H9 (cell line): ENCODE results near the gene ADAM17. TPM values are rescaled to one million over a fixed set of nuclear protein-coding genes. Genes with fewer than 3 reads are reported as not detected.

Experiments
- DNase-seq: peaks from one replicate; pipeline ENCODE4 v3.0.0-alpha.2; 2017
- H2AFZ ChIP-seq: one replicate; pipeline ENCODE4 v1.6.1; 2013; ENCODE audit warnings: mild to moderate bottlenecking, low read length, control low read depth, moderate library complexity
- H2AK5ac ChIP-seq: 2 replicates; pipeline ENCODE4 v1.6.1; 2013; ENCODE audit warnings: low read length, control low read depth, mixed read lengths; ENCODE audit not compliant: insufficient read length
- H2BK120ac ChIP-seq: one replicate; pipeline ENCODE4 v1.6.1; 2013; ENCODE audit warnings: low read depth, mild to moderate bottlenecking, low read length, control low read depth, inconsistent platforms; ENCODE audit not compliant: poor library complexity, severe bottlenecking
- H2BK12ac ChIP-seq: 2 replicates; pipeline ENCODE4 v1.6.1; 2013; ENCODE audit warnings: low read length, control low read depth, mixed read lengths, low read depth; ENCODE audit not compliant: insufficient read length
- H2BK15ac ChIP-seq: 2 replicates; pipeline ENCODE4 v1.6.1; 2013; ENCODE audit warnings: low read depth, low read length, control low read depth
- H2BK20ac ChIP-seq: one replicate; pipeline ENCODE4 v1.6.1; 2013; ENCODE audit warnings: low read depth, mild to moderate bottlenecking, low read length, control low read depth, inconsistent platforms; ENCODE audit not compliant: poor library complexity, severe bottlenecking
- H2BK5ac ChIP-seq: 2 replicates; pipeline ENCODE4 v1.6.1; 2013; ENCODE audit warnings: low read length, control low read depth, mixed read lengths; ENCODE audit not compliant: insufficient read length
- H3K14ac ChIP-seq: 2 replicates; pipeline ENCODE4 v1.6.1; 2013; ENCODE audit warnings: low read length, control low read depth; ENCODE audit not compliant: insufficient read depth
- H3K18ac ChIP-seq: 2 replicates; pipeline ENCODE4 v1.6.1; 2013; ENCODE audit warnings: low read depth, mild to moderate bottlenecking, mixed read lengths, low read length, control low read depth; ENCODE audit not compliant: insufficient read length
- H3K23ac ChIP-seq: 2 replicates; pipeline ENCODE4 v1.6.1; 2013; ENCODE audit warnings: low read length, control low read depth, mixed read lengths, low read depth; ENCODE audit not compliant: insufficient read length
- H3K23me2 ChIP-seq: 2 replicates; pipeline ENCODE4 v1.6.1; 2013; ENCODE audit warnings: low read depth, mild to moderate bottlenecking, mixed read lengths, low read length, control low read depth; ENCODE audit not compliant: insufficient read length, poor library complexity, severe bottlenecking
- H3K27ac ChIP-seq: 2 replicates; pipeline ENCODE4 v1.5.1; 2013; ENCODE audit warnings: low read length, control low read depth, mixed read lengths, low read depth; ENCODE audit not compliant: insufficient read length
- H3K27me3 ChIP-seq: 2 replicates; pipeline ENCODE4 v1.6.1; 2013; ENCODE audit warnings: low read length, control low read depth, inconsistent platforms; ENCODE audit not compliant: insufficient read depth
- H3K4ac ChIP-seq: 2 replicates; pipeline ENCODE4 v1.6.1; 2013; ENCODE audit warnings: low read depth, mild to moderate bottlenecking, control low read depth, inconsistent platforms, low read length, moderate library complexity
- H3K4me1 ChIP-seq: 2 replicates; pipeline ENCODE4 v1.6.1; 2013; ENCODE audit warnings: low read length, control low read depth, inconsistent platforms; ENCODE audit not compliant: insufficient read depth
- H3K4me2 ChIP-seq: 2 replicates; pipeline ENCODE4 v1.6.1; 2013; ENCODE audit warnings: low read length, control low read depth, mixed read lengths; ENCODE audit not compliant: insufficient read length, insufficient read depth
- H3K56ac ChIP-seq: 2 replicates; pipeline ENCODE4 v1.6.1; 2013; ENCODE audit warnings: low read depth, mild to moderate bottlenecking, mixed read lengths, low read length, control low read depth; ENCODE audit not compliant: insufficient read length
- H3K79me1 ChIP-seq: 2 replicates; pipeline ENCODE4 v1.6.1; 2013; ENCODE audit warnings: low read depth, mild to moderate bottlenecking, moderate library complexity, low read length, control low read depth, inconsistent platforms; ENCODE audit not compliant: insufficient read depth, poor library complexity, severe bottlenecking
- H3K79me2 ChIP-seq: 2 replicates; pipeline ENCODE4 v1.6.1; 2013; ENCODE audit warnings: low read length, control low read depth, inconsistent platforms; ENCODE audit not compliant: insufficient read depth
- H3K9ac ChIP-seq: 2 replicates; pipeline ENCODE4 v1.6.1; 2013; ENCODE audit warnings: low read length, control low read depth, mixed read lengths; ENCODE audit not compliant: insufficient read length; ENCODE audit errors: extremely low read depth
- H3K9me3 ChIP-seq: one replicate; pipeline ENCODE4 v1.6.1; 2013; ENCODE audit warnings: low read depth, low read length, inconsistent platforms; ENCODE audit not compliant: control insufficient read depth
- H3T11ph ChIP-seq: one replicate; pipeline ENCODE4 v1.6.1; 2013; ENCODE audit warnings: mild to moderate bottlenecking, low read length, control low read depth, inconsistent platforms
- H4K20me1 ChIP-seq: one replicate; pipeline ENCODE4 v1.6.1; 2013; ENCODE audit not compliant: control insufficient read depth, insufficient read length, insufficient read depth
- H4K5ac ChIP-seq: 2 replicates; pipeline ENCODE4 v1.6.1; 2013; ENCODE audit warnings: low read depth, mild to moderate bottlenecking, mixed read lengths, low read length, control low read depth; ENCODE audit not compliant: insufficient read length
- H4K8ac ChIP-seq: replicated peaks from 2 replicates; pipeline ENCODE4 v1.6.1; 2013; ENCODE audit warnings: low read length, control low read depth, mixed read lengths, low read depth; ENCODE audit not compliant: insufficient read length
- H4K91ac ChIP-seq: 2 replicates; pipeline ENCODE4 v1.6.1; 2013; ENCODE audit warnings: low read depth, mild to moderate bottlenecking, moderate library complexity, mixed read lengths, low read length, control low read depth; ENCODE audit not compliant: insufficient read length
- H3K27ac Mint-ChIP-seq, 3 experiments: 2 replicates in 2 of 3; 3 replicates in 1 of 3; pipeline ENCODE4 v1.8.0; 2020 to 2021; ENCODE audit warnings: mixed read lengths in 3 of 3, mild to moderate bottlenecking in 1 of 3, moderate library complexity in 1 of 3
- H3K27me3 Mint-ChIP-seq: 2 replicates; pipeline ENCODE4 v1.8.0; 2021; ENCODE audit warnings: low read depth, mild to moderate bottlenecking, moderate library complexity, mixed read lengths
- H3K36me3 Mint-ChIP-seq, 3 experiments: 2 replicates in 2 of 3; 3 replicates in 1 of 3; pipeline ENCODE4 v1.8.0; 2020 to 2021; ENCODE audit warnings: low read depth in 3 of 3, mixed read lengths in 3 of 3; ENCODE audit not compliant: insufficient read depth in 1 of 3
- H3K4me1 Mint-ChIP-seq, 2 experiments: 2 replicates each; pipeline ENCODE4 v1.8.0; 2020; ENCODE audit warnings: mixed read lengths in 2 of 2
- H3K4me3 Mint-ChIP-seq, 2 experiments: 2 replicates in 1 of 2; 3 replicates in 1 of 2; pipeline ENCODE4 v1.8.0; 2020 to 2021; ENCODE audit warnings: mild to moderate bottlenecking in 2 of 2, mixed read lengths in 2 of 2, moderate library complexity in 1 of 2
- H3K9me3 Mint-ChIP-seq, 2 experiments: 2 replicates in 1 of 2; 3 replicates in 1 of 2; pipeline ENCODE4 v1.8.0; 2020; ENCODE audit warnings: mild to moderate bottlenecking in 2 of 2, mixed read lengths in 2 of 2, moderate library complexity in 1 of 2
- CTCF ChIP-seq: fragments of 200-600 bp; sonication (generic); conservative IDR thresholded peaks from 3 replicates; pipeline ENCODE4 v1.8.0; 2021; ENCODE audit warnings: antibody characterized with exemption, mild to moderate bottlenecking
- WGBS: extraction: QIAGEN DNeasy Blood & Tissue Kit; methylation state at CpG from one replicate; pipeline ENCODE4 v1.1.7; 2013; ENCODE audit warnings: missing lambda C conversion rate, low lambda C conversion rate, mixed read lengths; ENCODE audit not compliant: insufficient read length; ENCODE audit errors: extremely low coverage; 5-methylcytosine and 5-hydroxymethylcytosine counted together
- total RNA-seq: library from RNA; stranded (reverse); gene quantifications from 2 replicates; pipeline ENCODE4 v1.2.1, GENCODE V29; 2021

ADAM17 gene
- total RNA-seq, 1 experiment from 2014 or later = 26.3 TPM

GRCh38 chr2:9582624-9583023, 27.0 kb upstream of the ADAM17 start:
- Histone ChIP-seq H3K18ac (no peak overlapping the region), H2BK20ac (no peak overlapping the region), H2BK12ac (no peak overlapping the region), H3K4me1 (no peaks in the 10 kb centered on the region), H4K20me1 (no peaks in the 10 kb centered on the region), H2AK5ac (no peak overlapping the region), H2BK120ac (no peak overlapping the region), H3K9ac (no peak overlapping the region), H3K79me2 (no peaks in the 10 kb centered on the region), H3T11ph (no peak overlapping the region), H4K8ac (no peak overlapping the region), H3K14ac (no peak overlapping the region), H3K4ac (no peak overlapping the region), H3K27ac (no peak overlapping the region), H3K79me1 (no peaks in the 10 kb centered on the region), H3K9me3 (no peaks in the 10 kb centered on the region), H4K91ac (no peak overlapping the region), H2AFZ (no peak overlapping the region), H3K23me2 (no peaks in the 10 kb centered on the region), H3K56ac (no peak overlapping the region), H2BK15ac (no peak overlapping the region), H3K4me2 (no peak overlapping the region), H3K23ac (no peak overlapping the region), H4K5ac (no peak overlapping the region), H2BK5ac (no peak overlapping the region), H3K27me3 (no peaks in the 10 kb centered on the region)
- H3K36me3 Mint-ChIP-seq = peaks cover 24 to 39% (median 36%) of the 10 kb centered on the region in 3 experiments; a peak in 6 of 7 replicates
- no peaks in the 10 kb centered on the region for H3K4me1 Mint-ChIP-seq
- peaks cover 1% of the 10 kb centered on the region; the same call in 1 of the 2 replicates for H3K27me3 Mint-ChIP-seq
- no peaks in the 10 kb centered on the region for H3K9me3 Mint-ChIP-seq
- H3K27ac Mint-ChIP-seq = no peak overlapping the region
- no CpG with 5 or more reads among the region's 5 CpGs for WGBS
- TF ChIP-seq CTCF = no peak
- no peak for DNase-seq
- H3K4me3 Mint-ChIP-seq = no peak overlapping the region
